Natural killer cell treated with Interleukin-12 subunit alpha and Interleukin-12 subunit beta and Interleukin-15 and Interleukin-18, amount 100 ng/mL, for 72 hours (primary cell): Measurements from ENCODE around the gene SLC9A9. TPM values are rescaled to one million over a fixed set of nuclear protein-coding genes. Genes with fewer than 3 reads are reported as not detected.

ENCODE experiments used
- ATAC-seq, 2 donors: fragments of 150-1000 bp; cut with Tn5 transposase in 1 of 2; sonication (Bioruptor Pico), chemical (Tn5 transposase) in 1 of 2; 2 replicates each; pipeline ENCODE4 v1.10.0; 2021
- DNase-seq: peaks from one replicate; pipeline ENCODE4 v3.0.0; 2022; ENCODE audit warnings: low spot score
- H3K27ac Mint-ChIP-seq, 2 donors: 1 replicate in 1 of 2; 2 replicates in 1 of 2; pipeline ENCODE4 v1.8.0; 2022; ENCODE audit warnings: mixed read lengths in 2 of 2, mild to moderate bottlenecking in 1 of 2, moderate library complexity in 1 of 2
- H3K27me3 Mint-ChIP-seq, 2 donors: 1 replicate in 1 of 2; 2 replicates in 1 of 2; pipeline ENCODE4 v1.8.0; 2022; ENCODE audit warnings: mixed read lengths in 2 of 2
- H3K36me3 Mint-ChIP-seq: one replicate; pipeline ENCODE4 v1.8.0; 2022; ENCODE audit warnings: mixed read lengths
- H3K4me1 Mint-ChIP-seq, 2 donors: 1 replicate in 1 of 2; 2 replicates in 1 of 2; pipeline ENCODE4 v1.8.0; 2022; ENCODE audit warnings: low read depth in 2 of 2, mixed read lengths in 2 of 2, mild to moderate bottlenecking in 1 of 2
- H3K4me3 Mint-ChIP-seq: one replicate; pipeline ENCODE4 v1.8.0; 2022; ENCODE audit warnings: mixed read lengths
- H3K9me3 Mint-ChIP-seq: 2 replicates; pipeline ENCODE4 v1.8.0; 2022; ENCODE audit warnings: mixed read lengths
- total RNA-seq, 2 donors: library from RNA; stranded (reverse); gene quantifications; one replicate each; pipeline ENCODE4 v1.2.3, GENCODE V29; 2022

SLC9A9 gene
- total RNA-seq, 2 donors from 2014 or later = 11.0 to 11.9 TPM

GRCh38 chr3:143612541-143612940 lies 235.7 kb downstream of the SLC9A9 start:
- no peaks in the 10 kb centered on the region for H3K27me3 Mint-ChIP-seq
- no peaks in the 10 kb centered on the region for H3K36me3 Mint-ChIP-seq
- no peaks in the 10 kb centered on the region for H3K4me1 Mint-ChIP-seq
- no peak overlapping the region for H3K4me3 Mint-ChIP-seq
- ATAC-seq (no peak), DNase-seq (no peak)
- H3K27ac Mint-ChIP-seq = no peak overlapping the region
- no peaks in the 10 kb centered on the region for H3K9me3 Mint-ChIP-seq

DNA sequence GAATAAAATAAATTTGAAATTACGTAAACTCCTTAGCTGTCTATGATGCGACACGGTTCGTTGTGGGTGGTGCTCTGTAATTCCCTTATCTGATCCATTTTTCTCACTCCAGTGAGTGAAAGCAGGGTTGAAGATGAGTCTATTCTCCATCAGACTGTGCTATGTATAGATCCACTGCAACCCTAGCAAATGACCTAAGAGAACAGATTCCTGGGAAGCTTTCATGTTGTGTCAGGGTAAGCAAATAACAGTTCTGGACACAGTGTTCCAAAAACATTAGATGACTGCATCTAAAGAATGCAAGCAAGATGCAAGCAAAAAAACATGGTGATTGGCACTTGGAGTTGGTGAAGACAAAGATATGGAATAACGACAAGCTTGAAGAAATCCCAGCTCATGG lies 239.3 kb downstream of the SLC9A9 start:
- Mint-ChIP-seq H3K9me3 (no peaks in the 10 kb centered on the region), H3K27me3 (no peaks in the 10 kb centered on the region), H3K36me3 (no peaks in the 10 kb centered on the region), H3K4me3 (no peak overlapping the region), H3K4me1 (no peaks in the 10 kb centered on the region), H3K27ac (no peak overlapping the region)
- DNase-seq (no peak), ATAC-seq (no peak)

- no peaks in the 10 kb centered on the region for H3K27me3 Mint-ChIP-seq
- H3K4me1 Mint-ChIP-seq = peaks cover 0 to 3% of the 10 kb centered on the region in 2 donors
- H3K9me3 Mint-ChIP-seq = no peaks in the 10 kb centered on the region
- DNase-seq (no peak), ATAC-seq (no peak)
- no peak overlapping the region for H3K4me3 Mint-ChIP-seq
- no peaks in the 10 kb centered on the region for H3K36me3 Mint-ChIP-seq
- no peak overlapping the region for H3K27ac Mint-ChIP-seq
Observed at GRCh38 chr3:143605233-143605950, 242.9 kb downstream of the SLC9A9 start.

GRCh38 chr3:143604402-143605185 lies 243.7 kb downstream of the SLC9A9 start:
- ATAC-seq (no peak), DNase-seq (no peak)
- Mint-ChIP-seq H3K27ac (no peak overlapping the region), H3K36me3 (no peaks in the 10 kb centered on the region), H3K9me3 (no peaks in the 10 kb centered on the region), H3K27me3 (no peaks in the 10 kb centered on the region), H3K4me1 (peaks cover 0 to 3% of the 10 kb centered on the region in 2 donors), H3K4me3 (no peak overlapping the region)

- Mint-ChIP-seq H3K9me3 (no peaks in the 10 kb centered on the region), H3K4me1 (peaks cover 0 to 3% of the 10 kb centered on the region in 2 donors), H3K4me3 (no peak overlapping the region), H3K27ac (no peak overlapping the region), H3K36me3 (no peaks in the 10 kb centered on the region), H3K27me3 (no peaks in the 10 kb centered on the region)
- DNase-seq (no peak), ATAC-seq (no peak)
Observed at GRCh38 chr3:143603774-143604173, 244.5 kb downstream of the SLC9A9 start.

GRCh38 chr3:143601723-143602484 lies 246.4 kb downstream of the SLC9A9 start:
- Mint-ChIP-seq H3K9me3 (no peaks in the 10 kb centered on the region), H3K36me3 (no peaks in the 10 kb centered on the region), H3K27me3 (no peaks in the 10 kb centered on the region), H3K27ac (peak overlapping the region in 1 of 2 donors; percentile 30), H3K4me3 (no peak overlapping the region), H3K4me1 (peaks cover 0 to 3% of the 10 kb centered on the region in 2 donors)
- ATAC-seq (no peak), DNase-seq (no peak)

- ATAC-seq (no peak), DNase-seq (no peak)
- H3K36me3 Mint-ChIP-seq = no peaks in the 10 kb centered on the region
- no peak overlapping the region for H3K27ac Mint-ChIP-seq
- peaks cover 0 to 3% of the 10 kb centered on the region in 2 donors for H3K4me1 Mint-ChIP-seq
- H3K4me3 Mint-ChIP-seq = no peak overlapping the region
- H3K27me3 Mint-ChIP-seq = no peaks in the 10 kb centered on the region
- no peaks in the 10 kb centered on the region for H3K9me3 Mint-ChIP-seq
Observed at GRCh38 chr3:143600756-143601718, 247.2 kb downstream of the SLC9A9 start.

- Mint-ChIP-seq H3K4me1 (peaks cover 0 to 3% of the 10 kb centered on the region in 2 donors), H3K27ac (no peak overlapping the region), H3K4me3 (no peak overlapping the region), H3K36me3 (no peaks in the 10 kb centered on the region), H3K9me3 (no peaks in the 10 kb centered on the region), H3K27me3 (no peaks in the 10 kb centered on the region)
- ATAC-seq (no peak), DNase-seq (no peak)
Observed at GRCh38 chr3:143597774-143598652, 250.3 kb downstream of the SLC9A9 start.

- H3K27me3 Mint-ChIP-seq = no peaks in the 10 kb centered on the region
- DNase-seq (no peak), ATAC-seq (no peak)
- H3K4me3 Mint-ChIP-seq = no peak overlapping the region
- H3K36me3 Mint-ChIP-seq = no peaks in the 10 kb centered on the region
- no peaks in the 10 kb centered on the region for H3K9me3 Mint-ChIP-seq
- H3K4me1 Mint-ChIP-seq = peaks cover 0 to 6% of the 10 kb centered on the region in 2 donors
- H3K27ac Mint-ChIP-seq = no peak overlapping the region
Observed at GRCh38 chr3:143596957-143597642, 251.2 kb downstream of the SLC9A9 start.

DNA sequence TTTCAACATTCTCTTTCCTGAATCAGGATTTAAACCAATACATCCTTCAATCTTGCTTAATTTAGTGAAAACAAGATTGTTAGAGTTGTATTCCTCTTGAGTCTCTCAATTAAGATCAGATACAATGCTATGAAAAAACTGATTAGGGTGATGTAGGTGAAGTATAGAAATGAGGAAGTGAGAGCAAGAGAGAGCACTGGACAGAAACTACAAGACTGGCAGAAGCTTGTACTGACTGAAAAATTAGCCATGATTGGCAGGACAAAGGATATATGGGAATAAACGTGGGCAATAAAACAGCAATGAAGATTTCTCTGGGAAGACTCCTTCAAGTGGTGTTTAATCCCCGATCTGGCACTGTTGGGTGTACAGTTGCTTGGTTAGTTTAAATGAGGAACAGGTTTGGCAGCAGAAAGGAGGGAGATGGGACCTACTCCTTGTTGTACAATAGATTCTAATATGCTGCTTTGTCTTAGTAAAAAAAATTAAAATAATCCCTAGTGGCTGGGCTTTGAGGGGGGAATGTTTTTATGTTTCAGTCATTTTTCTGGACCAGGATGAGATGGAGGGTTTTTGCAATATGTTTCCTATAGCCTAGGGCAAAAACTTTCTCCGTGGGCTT lies 252.7 kb downstream of the SLC9A9 start:
- Mint-ChIP-seq H3K36me3 (no peaks in the 10 kb centered on the region), H3K4me3 (no peak overlapping the region), H3K27ac (no peak overlapping the region), H3K9me3 (no peaks in the 10 kb centered on the region), H3K27me3 (no peaks in the 10 kb centered on the region), H3K4me1 (peaks cover 0 to 4% of the 10 kb centered on the region in 2 donors)
- ATAC-seq (no peak), DNase-seq (no peak)

GRCh38 chr3:143594206-143594605 lies 254.1 kb downstream of the SLC9A9 start:
- H3K4me1 Mint-ChIP-seq = peaks cover 0 to 4% of the 10 kb centered on the region in 2 donors
- no peak for ATAC-seq
- H3K27me3 Mint-ChIP-seq = no peaks in the 10 kb centered on the region

More at GRCh38 chr3:143594206-143594605, 254.1 kb downstream of the SLC9A9 start:
- no peaks in the 10 kb centered on the region for H3K9me3 Mint-ChIP-seq
- DNase-seq = no peak
- H3K27ac Mint-ChIP-seq = no peak overlapping the region
- H3K4me3 Mint-ChIP-seq = no peak overlapping the region
- no peaks in the 10 kb centered on the region for H3K36me3 Mint-ChIP-seq
